ENCODE measurements around the gene RBMS3.

RBMS3 gene

GRCh38 chr3:29694331-29694730, 413.5 kb downstream of the RBMS3 start:
- H3K4me3 ChIP-seq (ENCODE audit: low read depth, low read length): no peak overlapping the region
- no peak for TF ChIP-seq CTCF (IDR thresholded peaks at IDR 0.05; ENCODE audit: borderline replicate concordance, insufficient read depth, low read depth, low read length)

- no peak overlapping the region for H3K4me3 ChIP-seq (ENCODE audit: low read depth, low read length)
Measured at GRCh38 chr3:29694783-29695182, 413.9 kb downstream of the RBMS3 start.

GRCh38 chr3:29695201-29695600, 414.3 kb downstream of the RBMS3 start:
- H3K4me3 ChIP-seq (ENCODE audit: low read depth, low read length): no peak overlapping the region
- no peak for TF ChIP-seq CTCF (IDR thresholded peaks at IDR 0.05; ENCODE audit: borderline replicate concordance, insufficient read depth, low read depth, low read length)

More at GRCh38 chr3:29694783-29695182, 413.9 kb downstream of the RBMS3 start:
- no peak for TF ChIP-seq CTCF (IDR thresholded peaks at IDR 0.05; ENCODE audit: borderline replicate concordance, insufficient read depth, low read depth, low read length)

- TF ChIP-seq CTCF (IDR thresholded peaks at IDR 0.05; ENCODE audit: borderline replicate concordance, insufficient read depth, low read depth, low read length): no peak
- H3K4me3 ChIP-seq (ENCODE audit: low read depth, low read length): no peak overlapping the region
Measured at GRCh38 chr3:29695643-29696198, 414.9 kb downstream of the RBMS3 start.

- TF ChIP-seq CTCF (IDR thresholded peaks at IDR 0.05; ENCODE audit: borderline replicate concordance, insufficient read depth, low read depth, low read length): no peak
- no peak overlapping the region for H3K4me3 ChIP-seq (ENCODE audit: low read depth, low read length)
Measured at GRCh38 chr3:29696311-29696710, 415.4 kb downstream of the RBMS3 start.

- no peak for TF ChIP-seq CTCF (IDR thresholded peaks at IDR 0.05; ENCODE audit: borderline replicate concordance, insufficient read depth, low read depth, low read length)
- no peak overlapping the region for H3K4me3 ChIP-seq (ENCODE audit: low read depth, low read length)
Measured at GRCh38 chr3:29697989-29698388, 417.1 kb downstream of the RBMS3 start.

GRCh38 chr3:29700256-29700655, 419.4 kb downstream of the RBMS3 start:
- H3K4me3 ChIP-seq (ENCODE audit: low read depth, low read length): no peak overlapping the region
- no peak for TF ChIP-seq CTCF (IDR thresholded peaks at IDR 0.05; ENCODE audit: borderline replicate concordance, insufficient read depth, low read depth, low read length)

Measured in GM12875 (cell line).